ENCODE data around the gene LACTBL1.

The LACTBL1 gene

DNA sequence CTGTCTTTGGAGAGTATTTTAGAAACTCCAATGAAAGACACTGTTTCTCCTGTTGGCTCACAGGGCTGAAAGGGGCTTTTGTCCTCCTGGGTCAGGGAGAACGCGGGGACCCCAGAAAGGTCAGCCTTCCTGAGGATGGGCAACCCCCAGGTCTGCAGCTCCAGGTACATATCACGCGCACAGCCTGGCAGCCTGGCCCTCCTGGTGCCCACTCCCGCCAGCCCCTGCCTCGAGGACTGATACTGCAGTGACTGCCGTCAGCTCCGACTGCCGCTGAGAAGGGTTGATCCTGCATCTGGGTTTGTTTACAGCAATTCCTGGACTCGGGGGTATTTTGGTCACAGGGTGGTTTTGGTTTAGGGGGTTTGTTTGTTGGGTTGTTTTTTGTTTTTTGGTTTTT is 58.5 kb downstream of the LACTBL1 start:
- peak in 1 of 56 donors; percentile 10 for DNase-seq

DNA sequence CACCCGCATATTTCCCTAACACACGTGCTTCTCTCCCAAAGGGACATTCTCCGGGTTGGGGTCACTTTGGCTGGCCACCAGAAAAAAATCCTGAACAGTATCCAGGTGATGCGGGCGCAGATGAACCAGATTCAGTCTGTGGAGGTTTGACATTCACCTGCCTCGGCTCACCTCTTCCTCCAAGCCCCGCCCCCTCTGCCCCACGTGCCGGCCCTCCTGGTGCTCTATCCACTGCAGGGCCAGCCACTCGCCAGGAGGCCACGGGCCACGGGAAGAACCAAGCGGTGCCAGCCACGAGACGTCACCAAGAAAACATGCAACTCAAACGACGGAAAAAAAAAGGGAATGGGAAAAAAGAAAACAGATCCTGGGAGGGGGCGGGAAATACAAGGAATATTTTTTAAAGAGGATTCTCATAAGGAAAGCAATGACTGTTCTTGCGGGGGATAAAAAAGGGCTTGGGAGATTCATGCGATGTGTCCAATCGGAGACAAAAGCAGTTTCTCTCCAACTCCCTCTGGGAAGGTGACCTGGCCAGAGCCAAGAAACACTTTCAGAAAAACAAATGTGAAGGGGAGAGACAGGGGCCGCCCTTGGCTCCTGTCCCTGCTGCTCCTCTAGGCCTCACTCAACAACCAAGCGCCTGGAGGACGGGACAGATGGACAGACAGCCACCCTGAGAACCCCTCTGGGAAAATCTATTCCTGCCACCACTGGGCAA is 59.1 kb downstream of the LACTBL1 start:
- DNase-seq, result no peak

DNA sequence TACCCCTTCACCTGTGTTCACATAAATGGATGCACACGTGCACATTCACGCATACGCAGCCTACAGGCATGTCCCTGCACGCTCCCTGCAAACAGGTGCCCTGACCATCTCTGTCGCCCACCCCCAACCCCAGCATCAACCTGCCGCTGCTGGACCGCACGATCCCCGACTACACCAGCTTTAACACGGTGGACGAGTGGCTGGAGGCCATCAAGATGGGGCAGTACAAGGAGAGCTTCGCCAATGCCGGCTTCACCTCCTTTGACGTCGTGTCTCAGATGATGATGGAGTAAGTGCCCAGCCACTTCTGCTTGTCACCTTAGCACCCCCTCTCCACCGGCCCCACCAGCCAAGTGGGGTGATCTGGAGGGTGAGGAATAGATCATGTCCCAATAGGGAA is 60.4 kb downstream of the LACTBL1 start:
- no peak for DNase-seq

DNA sequence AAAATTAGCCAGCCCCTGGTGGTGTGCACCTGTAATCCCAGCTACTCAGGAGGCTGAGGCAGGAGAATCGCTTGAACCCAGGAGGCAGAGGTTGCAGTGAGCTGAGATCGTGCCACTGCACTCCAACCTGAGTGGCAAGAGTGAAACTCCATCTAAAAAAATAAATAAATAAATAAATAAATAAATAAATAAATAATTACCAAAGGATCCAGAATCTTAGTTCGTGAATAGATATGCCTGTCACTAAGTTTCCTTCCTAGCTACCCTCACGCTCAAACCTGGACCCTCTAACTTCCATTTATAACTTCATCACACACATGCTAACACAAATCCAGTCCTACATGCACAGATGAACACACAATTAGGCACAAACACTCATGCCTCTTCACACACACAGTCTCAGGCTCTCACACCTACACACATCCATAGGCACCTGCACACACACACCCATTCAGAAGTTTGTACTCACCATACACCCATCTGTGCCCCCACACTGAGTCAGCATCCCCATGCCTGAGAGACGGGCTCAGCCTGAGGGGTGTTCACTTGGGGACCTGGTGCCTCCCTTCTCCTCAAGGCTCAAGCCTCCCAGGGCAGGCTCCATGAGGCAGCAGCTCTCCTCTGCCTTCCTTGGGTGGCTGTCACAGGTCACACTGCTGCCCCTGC is 61.5 kb downstream of the LACTBL1 start:
- peak in 1 of 56 donors; percentile 1 for DNase-seq

DNA sequence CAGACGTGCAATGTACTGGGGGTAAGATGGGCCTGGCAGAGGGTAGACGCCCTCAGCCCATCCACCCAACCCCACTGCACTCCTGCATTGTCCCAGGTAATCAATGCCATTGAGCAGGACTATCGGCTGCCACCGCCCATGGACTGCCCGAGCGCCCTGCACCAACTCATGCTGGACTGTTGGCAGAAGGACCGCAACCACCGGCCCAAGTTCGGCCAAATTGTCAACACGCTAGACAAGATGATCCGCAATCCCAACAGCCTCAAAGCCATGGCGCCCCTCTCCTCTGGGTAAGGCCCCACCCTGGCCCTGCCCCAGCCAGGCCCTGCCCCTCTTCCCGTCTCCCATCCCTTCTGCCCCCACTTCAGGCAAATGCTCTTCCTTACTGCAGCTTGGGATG is 62.4 kb downstream of the LACTBL1 start:
- no peak for DNase-seq

DNA sequence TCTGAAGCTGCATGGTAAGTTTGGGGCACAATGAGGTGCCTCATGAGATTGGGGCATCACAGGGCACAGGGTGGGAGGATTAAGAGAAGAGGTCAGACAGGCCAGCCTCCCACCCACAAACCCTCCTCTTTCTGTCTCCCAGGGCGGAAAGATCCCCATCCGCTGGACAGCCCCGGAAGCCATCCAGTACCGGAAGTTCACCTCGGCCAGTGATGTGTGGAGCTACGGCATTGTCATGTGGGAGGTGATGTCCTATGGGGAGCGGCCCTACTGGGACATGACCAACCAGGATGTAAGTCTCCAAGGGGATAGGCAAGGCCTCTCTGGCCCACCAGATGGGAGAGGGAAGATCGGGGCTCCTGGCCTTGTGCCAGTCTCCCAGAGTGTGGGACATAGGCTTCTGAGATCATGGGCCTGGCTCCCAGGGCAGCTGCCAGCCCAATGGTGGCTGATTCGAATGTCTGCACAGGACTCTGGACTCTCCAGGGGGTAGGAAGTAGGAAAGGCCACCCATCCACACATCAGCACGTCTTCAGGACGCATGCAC is 63.7 kb downstream of the LACTBL1 start:
- DNase-seq, result no peak

DNA sequence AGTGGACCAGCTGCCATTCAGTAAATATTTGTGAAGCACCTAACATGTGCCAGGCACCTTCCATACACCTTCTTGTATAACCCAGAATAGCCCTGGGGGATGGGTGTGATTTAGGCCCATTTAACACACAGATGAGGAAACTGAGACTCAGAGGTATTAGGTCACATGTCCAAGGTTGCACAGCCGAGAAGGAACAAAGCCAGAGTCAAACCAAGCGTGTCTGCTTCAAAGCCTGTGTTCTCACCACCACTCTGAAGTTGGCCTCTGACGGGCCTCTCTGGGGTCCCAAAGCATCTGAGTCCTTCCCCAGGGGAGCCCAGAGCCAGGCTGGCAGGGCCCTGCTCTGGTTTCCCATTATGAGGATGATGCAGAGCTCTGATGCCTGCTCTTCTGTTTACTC is 65.1 kb downstream of the LACTBL1 start:
- DNase-seq, result no peak

DNA sequence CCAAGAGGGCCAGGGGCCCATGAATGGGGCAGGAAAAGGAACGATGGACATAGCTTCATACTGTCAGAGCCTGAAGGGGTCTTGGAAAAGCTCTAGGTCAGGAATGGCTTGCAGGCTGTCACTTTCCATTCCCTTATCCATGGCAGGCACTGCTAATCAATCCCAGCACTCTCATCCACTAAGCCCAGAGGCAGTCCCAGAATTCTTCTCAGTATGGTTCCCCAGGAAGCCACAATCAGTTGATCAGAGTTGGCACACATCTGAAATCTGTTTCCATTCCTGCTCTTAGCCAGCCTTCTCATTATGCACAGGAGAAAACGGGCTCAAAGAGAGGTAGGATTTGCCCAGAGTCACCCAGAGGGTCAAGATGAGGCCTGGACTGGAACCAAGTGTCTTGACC is 65.7 kb downstream of the LACTBL1 start:
- no peak for DNase-seq

DNA sequence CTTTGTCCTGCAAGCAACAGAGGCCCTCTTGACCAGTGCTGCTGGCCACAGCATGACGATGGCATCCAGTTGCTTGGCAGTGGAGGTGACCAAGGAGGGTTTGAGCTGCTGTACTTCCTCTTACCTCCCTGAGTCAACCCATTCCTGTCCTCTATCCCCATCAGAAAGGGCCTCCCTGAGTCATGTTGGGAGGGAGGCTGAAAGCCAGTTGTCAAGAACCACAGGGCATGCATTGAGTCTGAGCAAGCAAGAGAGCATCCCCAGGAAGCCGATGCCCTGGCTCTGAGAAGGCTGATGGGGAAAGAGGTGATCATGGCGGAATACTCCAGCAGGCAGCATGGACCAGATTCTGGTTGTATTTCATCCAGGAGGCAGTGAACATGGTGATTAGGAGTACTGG is 69.6 kb downstream of the LACTBL1 start:
- no peak for DNase-seq
